Thyroid gland (tissue), 4 donors: Measurements from ENCODE around the gene UFSP2.

Source experiments
- CTCF ChIP-seq, 6 experiments: fragments of 200-600 bp in 3 of 6; fragments of 450-650 bp in 3 of 6; sonication (generic) in 3 of 6; IDR thresholded peaks; one replicate each; pipeline ENCODE4 v1.5.1; 2016 to 2019; ENCODE audit warnings: antibody characterized with exemption in 6 of 6, mild to moderate bottlenecking in 2 of 6, inconsistent platforms in 1 of 6, moderate library complexity in 1 of 6
- POLR2A ChIP-seq, 2 donors: fragments of 450-650 bp; IDR thresholded peaks; one replicate each; pipeline ENCODE4 v1.6.1; 2017; ENCODE audit warnings: antibody characterized with exemption in 2 of 2, mild to moderate bottlenecking in 2 of 2, moderate library complexity in 1 of 2

GRCh38 chr4:185473247-185473646, 47.5 kb upstream of the UFSP2 start:
- TF ChIP-seq CTCF (IDR thresholded peaks at IDR 0.05) (no peak), POLR2A (IDR thresholded peaks at IDR 0.05) (no peak)
